ENCODE results near the gene PPFIA2.

The PPFIA2 gene

DNA sequence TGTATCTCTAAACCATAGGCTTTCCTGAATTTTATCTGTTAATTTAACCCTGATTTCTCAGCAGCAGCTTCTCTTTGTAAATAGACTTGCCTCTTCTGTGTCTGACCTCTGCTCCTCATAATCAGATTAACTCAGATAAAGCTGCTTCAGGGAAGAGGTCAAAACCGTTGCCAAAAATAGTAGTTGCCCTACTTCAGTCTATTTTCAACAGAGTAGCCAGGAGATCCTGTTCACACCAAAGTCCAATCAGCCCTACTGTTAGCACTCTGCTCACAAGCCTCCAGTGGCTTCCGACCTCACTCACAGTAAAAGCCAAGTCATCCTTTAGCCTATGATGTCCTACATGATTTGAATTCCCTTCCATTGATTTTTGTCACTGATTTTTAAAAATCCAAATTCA is 258.4 kb downstream of the PPFIA2 start:
- Histone ChIP-seq H3K36me3 (ENCODE audit: control insufficient read depth in 4 of 4, insufficient read depth in 4 of 4, low read length in 3 of 4) (no peaks in the 10 kb centered on the region), H3K4me1 (ENCODE audit: control extremely low read depth in 1 of 4, control insufficient read depth in 4 of 4, insufficient read depth in 4 of 4, low read length in 3 of 4) (no peaks in the 10 kb centered on the region), H3K4me3 (ENCODE audit: control insufficient read depth in 1 of 7, extremely low read depth in 1 of 7, insufficient read depth in 4 of 7, low read depth in 2 of 7, low read length in 6 of 7) (no peak overlapping the region), H3K9me3 (ENCODE audit: control extremely low read depth in 1 of 5, control insufficient read depth in 4 of 5, insufficient read depth in 2 of 5, low read depth in 1 of 5, low read length in 4 of 5) (no peaks in the 10 kb centered on the region), H3K27me3 (replicated peaks in 2 of 5; ENCODE audit: control insufficient read depth in 4 of 5, insufficient read depth in 5 of 5, low read length in 4 of 5) (peaks cover 0 to 3% (median 0%) of the 10 kb centered on the region in 5 experiments), H3K27ac (ENCODE audit: insufficient read depth in 1 of 2, low read depth in 1 of 2, low read length in 2 of 2, poor library complexity in 1 of 2, severe bottlenecking in 2 of 2) (no peak overlapping the region)
- ChIA-PET CTCF (no interaction called here), POLR2A (no interaction called here)
- 89% methylated on average over 2 of the region's 2 CpGs for WGBS (ENCODE audit: insufficient coverage)
- no peak for DNase-seq

DNA sequence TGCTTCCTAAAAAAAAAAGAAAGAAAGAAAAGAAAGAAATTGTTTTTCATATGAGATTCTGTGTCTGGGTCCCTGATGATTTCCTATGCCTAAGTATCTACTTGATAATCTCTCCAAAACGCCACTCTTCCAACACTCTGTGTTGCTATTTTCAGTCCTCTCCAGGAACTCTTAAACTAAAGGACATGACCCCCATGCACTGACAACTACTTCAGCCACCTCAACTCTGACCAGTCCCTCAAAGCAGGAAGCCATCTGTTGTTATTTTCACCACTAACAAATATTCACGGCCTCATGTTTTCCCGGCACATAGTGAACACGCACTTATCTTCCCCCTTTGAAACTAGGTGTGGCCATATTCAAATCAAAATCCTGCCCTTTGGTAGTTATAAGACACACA is 259.3 kb downstream of the PPFIA2 start:
- Histone ChIP-seq H3K9me3 (ENCODE audit: control extremely low read depth in 1 of 5, control insufficient read depth in 4 of 5, insufficient read depth in 2 of 5, low read depth in 1 of 5, low read length in 4 of 5) (no peaks in the 10 kb centered on the region), H3K27me3 (replicated peaks in 2 of 5; ENCODE audit: control insufficient read depth in 4 of 5, insufficient read depth in 5 of 5, low read length in 4 of 5) (peaks cover 0 to 3% (median 0%) of the 10 kb centered on the region in 5 experiments), H3K36me3 (ENCODE audit: control insufficient read depth in 4 of 4, insufficient read depth in 4 of 4, low read length in 3 of 4) (no peaks in the 10 kb centered on the region), H3K4me1 (ENCODE audit: control extremely low read depth in 1 of 4, control insufficient read depth in 4 of 4, insufficient read depth in 4 of 4, low read length in 3 of 4) (no peaks in the 10 kb centered on the region), H3K27ac (ENCODE audit: insufficient read depth in 1 of 2, low read depth in 1 of 2, low read length in 2 of 2, poor library complexity in 1 of 2, severe bottlenecking in 2 of 2) (no peak overlapping the region), H3K4me3 (ENCODE audit: control insufficient read depth in 1 of 7, extremely low read depth in 1 of 7, insufficient read depth in 4 of 7, low read depth in 2 of 7, low read length in 6 of 7) (no peak overlapping the region)
- ChIA-PET POLR2A (no interaction called here), CTCF (no interaction called here)
- no peak for DNase-seq
- WGBS (ENCODE audit: insufficient coverage) = 79% methylated on average over 2 of the region's 4 CpGs

DNA sequence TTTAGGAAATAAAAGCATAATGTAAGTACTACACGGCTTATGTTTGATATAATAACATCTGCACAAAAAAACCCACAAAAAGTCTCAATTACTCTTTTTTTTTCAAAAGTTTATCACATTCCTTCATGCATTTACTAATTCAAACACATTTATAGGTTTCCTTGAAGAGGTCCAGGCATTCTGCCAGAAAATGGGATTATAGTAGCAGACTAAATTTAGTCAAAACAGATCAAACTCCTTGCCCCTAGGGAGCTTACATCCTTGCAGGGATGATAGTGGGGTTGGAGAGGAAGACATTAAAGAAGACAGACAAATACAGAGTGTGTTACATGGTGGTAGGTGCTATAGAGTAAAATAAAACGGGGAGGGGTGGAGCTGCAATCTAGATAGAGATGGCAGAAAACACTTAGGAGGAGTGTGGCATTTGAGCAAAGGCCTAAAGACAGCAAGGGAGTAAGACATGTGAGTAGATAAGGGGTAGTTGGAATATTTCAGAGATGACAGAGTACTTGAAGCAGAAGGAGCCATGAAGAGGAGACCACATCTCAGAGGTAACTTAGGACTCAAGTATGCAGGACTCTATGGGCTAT is 266.9 kb downstream of the PPFIA2 start:
- DNase-seq = no peak
- Histone ChIP-seq H3K36me3 (ENCODE audit: control insufficient read depth in 4 of 4, insufficient read depth in 4 of 4, low read length in 3 of 4) (no peaks in the 10 kb centered on the region), H3K27me3 (replicated peaks in 2 of 5; ENCODE audit: control insufficient read depth in 4 of 5, insufficient read depth in 5 of 5, low read length in 4 of 5) (no peaks in the 10 kb centered on the region), H3K4me1 (ENCODE audit: control extremely low read depth in 1 of 4, control insufficient read depth in 4 of 4, insufficient read depth in 4 of 4, low read length in 3 of 4) (no peaks in the 10 kb centered on the region), H3K9me3 (ENCODE audit: control extremely low read depth in 1 of 5, control insufficient read depth in 4 of 5, insufficient read depth in 2 of 5, low read depth in 1 of 5, low read length in 4 of 5) (no peaks in the 10 kb centered on the region), H3K27ac (ENCODE audit: insufficient read depth in 1 of 2, low read depth in 1 of 2, low read length in 2 of 2, poor library complexity in 1 of 2, severe bottlenecking in 2 of 2) (no peak overlapping the region), H3K4me3 (ENCODE audit: control insufficient read depth in 1 of 7, extremely low read depth in 1 of 7, insufficient read depth in 4 of 7, low read depth in 2 of 7, low read length in 6 of 7) (no peak overlapping the region)
- ChIA-PET POLR2A (no interaction called here), CTCF (no interaction called here)
- 100% methylated on average over 1 of the region's 2 CpGs for WGBS (ENCODE audit: insufficient coverage)

DNA sequence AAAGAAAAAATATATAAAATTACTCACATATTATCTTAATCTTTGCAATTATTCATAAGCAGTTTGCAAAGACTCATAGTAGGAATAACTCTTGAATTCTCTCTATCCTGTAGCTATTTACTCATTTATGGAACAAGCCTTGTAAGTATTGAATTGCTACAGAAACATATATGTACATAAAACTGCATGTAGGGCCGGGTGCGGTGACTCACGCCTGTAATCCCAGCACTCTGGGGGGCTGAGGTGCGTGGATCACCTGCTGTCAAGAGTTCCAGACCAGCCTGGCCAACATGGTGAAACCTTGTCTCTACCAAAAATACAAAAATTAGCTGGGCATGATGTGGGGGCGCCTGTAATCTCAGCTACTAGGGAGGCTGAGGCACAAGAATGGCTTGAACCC is 286.2 kb downstream of the PPFIA2 start:
- Histone ChIP-seq H3K27me3 (replicated peaks in 2 of 5; ENCODE audit: control insufficient read depth in 4 of 5, insufficient read depth in 5 of 5, low read length in 4 of 5) (no peaks in the 10 kb centered on the region), H3K27ac (ENCODE audit: insufficient read depth in 1 of 2, low read depth in 1 of 2, low read length in 2 of 2, poor library complexity in 1 of 2, severe bottlenecking in 2 of 2) (no peak overlapping the region), H3K36me3 (ENCODE audit: control insufficient read depth in 4 of 4, insufficient read depth in 4 of 4, low read length in 3 of 4) (no peaks in the 10 kb centered on the region), H3K9me3 (ENCODE audit: control extremely low read depth in 1 of 5, control insufficient read depth in 4 of 5, insufficient read depth in 2 of 5, low read depth in 1 of 5, low read length in 4 of 5) (no peaks in the 10 kb centered on the region), H3K4me1 (ENCODE audit: control extremely low read depth in 1 of 4, control insufficient read depth in 4 of 4, insufficient read depth in 4 of 4, low read length in 3 of 4) (no peaks in the 10 kb centered on the region), H3K4me3 (ENCODE audit: control insufficient read depth in 1 of 7, extremely low read depth in 1 of 7, insufficient read depth in 4 of 7, low read depth in 2 of 7, low read length in 6 of 7) (no peak overlapping the region)
- DNase-seq = no peak
- WGBS (ENCODE audit: insufficient coverage) = 97% methylated on average over 5 of the region's 5 CpGs
- POLR2A ChIA-PET = no interaction called here
- CTCF ChIA-PET = no interaction called here

DNA sequence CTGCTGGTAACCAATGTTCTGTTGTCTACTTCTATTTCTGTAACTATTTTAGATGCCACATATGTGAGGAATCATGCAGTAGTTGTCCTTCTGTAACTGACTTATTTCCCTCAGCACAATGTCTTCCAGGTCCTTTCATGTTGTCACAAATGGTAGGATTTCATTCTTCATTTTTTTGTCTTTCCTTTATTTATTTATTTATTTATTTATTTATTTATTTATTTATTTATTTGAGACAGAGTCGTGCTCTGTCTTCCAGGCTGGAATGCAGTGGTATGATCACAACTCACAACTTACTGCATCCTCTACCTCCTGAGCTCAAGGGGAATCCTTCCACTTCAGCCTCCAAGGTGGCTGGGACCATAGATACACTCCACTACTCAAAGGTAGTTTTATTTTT is 288.2 kb downstream of the PPFIA2 start:
- POLR2A ChIA-PET = no interaction called here
- no peaks in the 10 kb centered on the region for H3K9me3 ChIP-seq (ENCODE audit: control extremely low read depth in 1 of 5, control insufficient read depth in 4 of 5, insufficient read depth in 2 of 5, low read depth in 1 of 5, low read length in 4 of 5)
- no CpG with 5 or more reads among the region's 1 CpG for WGBS (ENCODE audit: insufficient coverage)
- no peak for DNase-seq
- no peaks in the 10 kb centered on the region for H3K36me3 ChIP-seq (ENCODE audit: control insufficient read depth in 4 of 4, insufficient read depth in 4 of 4, low read length in 3 of 4)
- no peak overlapping the region for H3K27ac ChIP-seq (ENCODE audit: insufficient read depth in 1 of 2, low read depth in 1 of 2, low read length in 2 of 2, poor library complexity in 1 of 2, severe bottlenecking in 2 of 2)
- H3K4me3 ChIP-seq (ENCODE audit: control insufficient read depth in 1 of 7, extremely low read depth in 1 of 7, insufficient read depth in 4 of 7, low read depth in 2 of 7, low read length in 6 of 7) = no peak overlapping the region
- H3K4me1 ChIP-seq (ENCODE audit: control extremely low read depth in 1 of 4, control insufficient read depth in 4 of 4, insufficient read depth in 4 of 4, low read length in 3 of 4) = no peaks in the 10 kb centered on the region
- CTCF ChIA-PET = no interaction called here
- H3K27me3 ChIP-seq (replicated peaks in 2 of 5; ENCODE audit: control insufficient read depth in 4 of 5, insufficient read depth in 5 of 5, low read length in 4 of 5) = no peaks in the 10 kb centered on the region

DNA sequence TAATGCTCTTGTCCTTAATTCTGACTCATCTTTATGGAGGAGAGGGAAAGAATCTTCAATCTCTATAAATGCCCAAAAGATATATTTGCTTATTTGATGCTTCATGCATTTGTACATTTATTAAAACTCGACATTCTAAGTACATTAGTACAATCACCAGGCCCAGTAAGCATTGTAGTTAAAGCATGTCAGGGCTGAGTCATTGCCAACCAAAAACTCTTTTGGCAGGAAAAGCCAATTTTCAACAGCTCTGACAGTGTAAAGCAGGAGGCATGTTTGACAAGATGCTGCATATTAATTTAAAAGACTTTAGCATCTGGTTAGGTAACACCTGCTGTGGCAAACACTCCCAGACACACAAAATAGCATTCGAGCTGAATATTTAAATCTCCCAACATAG is 290.9 kb downstream of the PPFIA2 start:
- ChIA-PET CTCF (no interaction called here), POLR2A (no interaction called here)
- Histone ChIP-seq H3K4me1 (ENCODE audit: control extremely low read depth in 1 of 4, control insufficient read depth in 4 of 4, insufficient read depth in 4 of 4, low read length in 3 of 4) (no peaks in the 10 kb centered on the region), H3K27ac (ENCODE audit: insufficient read depth in 1 of 2, low read depth in 1 of 2, low read length in 2 of 2, poor library complexity in 1 of 2, severe bottlenecking in 2 of 2) (no peak overlapping the region), H3K36me3 (ENCODE audit: control insufficient read depth in 4 of 4, insufficient read depth in 4 of 4, low read length in 3 of 4) (no peaks in the 10 kb centered on the region), H3K27me3 (replicated peaks in 2 of 5; ENCODE audit: control insufficient read depth in 4 of 5, insufficient read depth in 5 of 5, low read length in 4 of 5) (peaks cover 0 to 4% (median 0%) of the 10 kb centered on the region in 5 experiments), H3K9me3 (ENCODE audit: control extremely low read depth in 1 of 5, control insufficient read depth in 4 of 5, insufficient read depth in 2 of 5, low read depth in 1 of 5, low read length in 4 of 5) (no peaks in the 10 kb centered on the region), H3K4me3 (ENCODE audit: control insufficient read depth in 1 of 7, extremely low read depth in 1 of 7, insufficient read depth in 4 of 7, low read depth in 2 of 7, low read length in 6 of 7) (no peak overlapping the region)
- DNase-seq = no peak
- no CpG with 5 or more reads among the region's 2 CpGs for WGBS (ENCODE audit: insufficient coverage)

DNA sequence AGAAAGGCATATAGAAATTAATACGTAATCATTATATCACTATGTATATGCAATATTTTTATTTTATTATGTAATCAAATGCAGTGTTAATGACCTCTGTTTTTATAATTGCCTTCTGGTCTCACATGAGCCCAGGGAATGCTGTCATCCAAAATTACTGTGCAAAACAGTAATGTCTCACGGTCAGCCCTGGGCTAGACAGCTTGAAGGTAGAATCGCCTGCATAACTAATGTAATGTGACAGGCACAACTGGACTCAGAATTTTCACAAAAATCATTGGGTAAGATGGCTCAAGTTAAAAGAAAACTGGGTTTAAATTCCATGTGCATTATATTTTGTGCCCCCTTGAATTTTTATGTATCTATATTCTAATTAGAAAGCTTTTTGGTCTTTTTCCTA is 293.3 kb downstream of the PPFIA2 start:
- Histone ChIP-seq H3K9me3 (ENCODE audit: control extremely low read depth in 1 of 5, control insufficient read depth in 4 of 5, insufficient read depth in 2 of 5, low read depth in 1 of 5, low read length in 4 of 5) (no peaks in the 10 kb centered on the region), H3K27me3 (replicated peaks in 2 of 5; ENCODE audit: control insufficient read depth in 4 of 5, insufficient read depth in 5 of 5, low read length in 4 of 5) (peaks cover 0 to 4% (median 0%) of the 10 kb centered on the region in 5 experiments), H3K4me3 (ENCODE audit: control insufficient read depth in 1 of 7, extremely low read depth in 1 of 7, insufficient read depth in 4 of 7, low read depth in 2 of 7, low read length in 6 of 7) (no peak overlapping the region), H3K27ac (ENCODE audit: insufficient read depth in 1 of 2, low read depth in 1 of 2, low read length in 2 of 2, poor library complexity in 1 of 2, severe bottlenecking in 2 of 2) (no peak overlapping the region), H3K4me1 (ENCODE audit: control extremely low read depth in 1 of 4, control insufficient read depth in 4 of 4, insufficient read depth in 4 of 4, low read length in 3 of 4) (no peaks in the 10 kb centered on the region), H3K36me3 (ENCODE audit: control insufficient read depth in 4 of 4, insufficient read depth in 4 of 4, low read length in 3 of 4) (no peaks in the 10 kb centered on the region)
- 100% methylated on average over 1 of the region's 3 CpGs for WGBS (ENCODE audit: insufficient coverage)
- POLR2A ChIA-PET = no interaction called here
- no peak for DNase-seq
- CTCF ChIA-PET = no interaction called here
